GM12872 (cell line): ENCODE results near the gene MARCKSL1.

Experiments used
- CTCF ChIP-seq: IDR thresholded peaks from 3 replicates; pipeline ENCODE4 v1.5.1; 2011; ENCODE audit warnings: low read depth, mild to moderate bottlenecking, low read length, moderate library complexity; ENCODE audit not compliant: insufficient read depth

The MARCKSL1 gene, protein sequence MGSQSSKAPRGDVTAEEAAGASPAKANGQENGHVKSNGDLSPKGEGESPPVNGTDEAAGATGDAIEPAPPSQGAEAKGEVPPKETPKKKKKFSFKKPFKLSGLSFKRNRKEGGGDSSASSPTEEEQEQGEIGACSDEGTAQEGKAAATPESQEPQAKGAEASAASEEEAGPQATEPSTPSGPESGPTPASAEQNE

DNA sequence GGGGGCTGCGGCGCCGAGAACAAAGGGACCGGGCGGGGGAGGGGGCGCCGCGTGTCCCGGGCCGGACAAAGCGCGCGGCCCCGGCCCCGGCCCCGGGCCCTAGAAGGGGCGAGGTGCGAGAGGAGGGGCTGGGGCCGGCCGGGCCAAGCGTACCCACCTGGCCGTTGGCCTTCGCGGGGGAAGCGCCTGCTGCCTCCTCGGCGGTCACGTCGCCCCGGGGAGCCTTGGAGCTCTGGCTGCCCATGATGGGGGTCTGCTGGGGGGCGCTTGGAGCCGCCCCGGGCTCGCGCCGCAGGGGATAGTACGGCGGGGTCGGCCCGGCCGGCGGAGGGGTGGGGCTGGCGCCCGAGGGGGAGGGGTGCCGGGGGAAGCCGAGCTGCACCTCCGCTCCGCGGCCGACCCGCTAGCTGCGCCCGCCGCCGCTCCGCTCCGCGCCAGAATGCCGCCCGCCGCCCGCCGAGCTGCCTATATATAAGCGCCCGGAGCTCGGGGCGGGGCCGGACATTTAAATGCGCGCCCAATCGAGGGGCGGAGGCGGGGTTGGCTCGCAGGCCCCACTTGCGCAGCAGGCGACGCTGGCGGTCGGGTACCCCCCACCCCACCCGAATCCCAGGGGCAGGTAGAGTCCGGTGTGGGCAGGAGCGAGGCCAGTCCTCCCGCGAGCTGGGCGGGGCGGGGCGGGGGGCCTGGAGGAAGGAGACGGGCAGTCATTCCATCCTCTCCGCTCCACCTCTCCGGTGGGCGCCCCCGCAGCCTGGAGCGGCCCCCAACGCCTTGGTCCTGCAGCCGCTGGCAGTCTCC is at the start of gene MARCKSL1:
Gene MARCKSL1 (minus strand): TSS at position 444 of the 801 bp plus-strand sequence. CDS start 200 bp downstream, at position 244.
- no peak for TF ChIP-seq CTCF

DNA sequence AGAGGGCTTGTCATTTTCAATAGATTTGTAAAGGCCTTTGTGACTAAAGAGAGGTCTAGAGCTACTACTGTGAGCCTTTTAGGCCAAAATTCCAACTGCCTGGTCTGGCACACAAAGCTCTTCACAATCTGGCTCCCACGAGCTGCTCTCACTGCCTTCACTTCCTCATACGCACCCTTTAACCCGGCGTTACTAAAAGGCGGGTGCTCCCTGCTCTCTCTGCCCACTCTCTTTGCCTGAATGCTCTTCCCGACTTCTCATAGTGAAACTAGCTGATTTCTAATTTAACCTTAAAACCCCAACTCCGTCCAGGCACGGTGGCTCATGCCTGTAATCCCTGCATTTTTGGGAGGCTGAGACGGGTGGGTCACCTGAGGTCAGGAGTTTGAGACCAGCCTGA is 44.0 kb upstream of the MARCKSL1 start:
- no peak for TF ChIP-seq CTCF

DNA sequence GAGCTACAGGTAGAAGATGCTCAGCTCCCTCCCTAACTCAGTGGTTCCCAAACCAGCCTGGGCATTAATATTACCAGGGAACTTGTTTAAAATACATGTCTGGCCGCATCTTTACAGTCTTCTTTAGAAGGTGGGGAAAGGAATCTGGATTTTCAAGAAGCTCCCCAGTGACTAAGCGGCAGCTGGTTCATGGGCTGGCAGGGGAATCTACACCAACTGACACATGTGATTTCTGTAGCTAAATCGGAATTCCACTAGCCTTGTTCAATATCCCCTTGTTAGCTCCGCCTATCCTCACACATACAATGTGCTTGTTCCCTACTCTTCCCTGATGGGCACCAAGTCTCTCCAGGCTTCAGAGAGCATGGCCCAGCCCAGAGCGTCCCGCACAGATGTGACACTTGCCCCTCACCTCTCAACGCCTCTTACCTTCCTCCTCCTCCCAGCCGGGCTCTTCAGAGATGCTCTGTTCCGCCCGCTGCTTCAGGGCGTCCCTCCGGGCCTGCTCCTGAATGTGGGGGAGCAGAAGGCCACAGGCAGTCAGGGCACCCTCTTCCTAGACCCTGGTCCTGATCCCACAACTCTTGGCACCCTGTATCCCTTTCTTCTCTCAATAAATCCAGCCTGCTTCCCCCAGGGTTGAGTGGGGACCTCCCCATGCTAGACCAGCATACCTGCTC is 41.6 kb upstream of the MARCKSL1 start:
- TF ChIP-seq CTCF = no peak

DNA sequence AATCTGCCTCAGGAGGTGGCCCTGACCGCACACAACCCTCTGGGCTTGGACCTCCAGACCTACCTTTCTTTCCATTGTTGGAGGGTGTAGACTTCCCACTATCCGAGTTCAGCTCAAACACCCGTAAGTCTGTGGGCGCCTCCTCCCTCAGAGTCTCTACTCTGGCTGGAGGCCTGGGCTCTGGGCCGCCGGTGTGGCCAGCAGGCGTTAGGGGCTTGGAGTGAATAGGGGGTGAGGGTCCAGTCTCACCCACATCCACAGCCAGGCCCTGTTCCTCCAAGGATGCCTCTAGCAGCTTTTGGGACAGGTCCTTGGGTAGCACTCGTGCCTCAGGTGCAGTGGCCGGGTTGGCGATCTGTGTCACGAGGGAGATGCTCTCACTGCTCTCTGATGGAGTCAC is 40.2 kb upstream of the MARCKSL1 start:
- no peak for TF ChIP-seq CTCF

- no peak for TF ChIP-seq CTCF
Measured at GRCh38 chr1:32373996-32374592, 38.1 kb upstream of the MARCKSL1 start.

- no peak for TF ChIP-seq CTCF
Measured at GRCh38 chr1:32372149-32372756, 36.2 kb upstream of the MARCKSL1 start.
